Endothelial cell of umbilical vein (primary cell): ENCODE measurements around the gene SULT1C2. TPM values are rescaled to one million over a fixed set of nuclear protein-coding genes. Genes with fewer than 3 reads are reported as not detected.

Source experiments
- BruUV-seq: library from RNA; stranded (reverse); fragments of 400-500 nt; replicated peaks from 2 replicates; lab custom pipeline; 2021; lab: Mats Ljungman, UMichigan
- CTCF ChIA-PET: fragments of 300-600, 350-600 bp; sonication (Branson Sonifier 250); formaldehyde crosslinking; loops from one replicate; lab custom pipeline; 2021; ENCODE audit warnings: antibody characterized with exemption, inconsistent platforms; lab: Charles Lee
- POLR2A ChIA-PET: fragments of 300-600, 350-600 bp; sonication (Branson Sonifier 250); formaldehyde crosslinking; loops from one replicate; lab custom pipeline; 2021; ENCODE audit warnings: antibody characterized with exemption, inconsistent platforms; lab: Charles Lee
- DNase-seq: peaks from one replicate; pipeline ENCODE4 v3.0.0-alpha.2; 2011; ENCODE audit warnings: low read depth, low spot score
- FAIRE-seq: peaks from 2 replicates; lab custom pipeline; 2011; peaks lifted over from hg19 to GRCh38; lab: Jason Lieb, UNC
- H2AFZ ChIP-seq: 2 replicates; pipeline ENCODE4 v1.6.0; 2012; ENCODE audit warnings: low read depth, low read length, control low read depth, inconsistent platforms
- H3K27ac ChIP-seq: 2 replicates; pipeline ENCODE4 v1.5.1; 2011; ENCODE audit warnings: low read depth, mild to moderate bottlenecking, control low read depth, low read length, moderate library complexity; ENCODE audit not compliant: insufficient read depth
- H3K27me3 ChIP-seq, 2 experiments: 2 replicates each; pipeline versions ENCODE4 v1.6.0 to v1.6.1; 2011; ENCODE audit warnings: low read length in 2 of 2, mixed read lengths in 1 of 2; ENCODE audit not compliant: control insufficient read depth in 2 of 2, insufficient read depth in 2 of 2
- H3K36me3 ChIP-seq, 2 experiments: 2 replicates in 1 of 2; 3 replicates in 1 of 2; pipeline ENCODE4 v1.5.1; 2011; ENCODE audit warnings: low read length in 2 of 2, mild to moderate bottlenecking in 1 of 2, moderate library complexity in 1 of 2; ENCODE audit not compliant: control insufficient read depth in 2 of 2, insufficient read depth in 2 of 2; ENCODE audit errors: extremely low read depth in 1 of 2
- H3K4me1 ChIP-seq: 3 replicates; pipeline ENCODE4 v1.5.1; 2011; ENCODE audit warnings: mild to moderate bottlenecking, low read length; ENCODE audit not compliant: control insufficient read depth, insufficient read depth; ENCODE audit errors: extremely low read depth
- H3K4me2 ChIP-seq: 2 replicates; pipeline ENCODE4 v1.6.1; 2011; ENCODE audit warnings: low read length, control low read depth, mixed read lengths; ENCODE audit not compliant: insufficient read depth
- H3K4me3 ChIP-seq, 3 experiments: fragments of 200-600 bp in 1 of 3; sonication (generic), shearing (Covaris generic) in 1 of 3; replicated peaks in 1 of 3; 2 replicates each; pipeline ENCODE4 v1.5.1; 2011 to 2016; ENCODE audit warnings: control low read depth in 3 of 3, low read length in 3 of 3, mild to moderate bottlenecking in 2 of 3, inconsistent platforms in 1 of 3, low read depth in 1 of 3, moderate library complexity in 1 of 3; ENCODE audit not compliant: insufficient read depth in 1 of 3
- H3K79me2 ChIP-seq: 2 replicates; pipeline ENCODE4 v1.6.0; 2012; ENCODE audit warnings: low read length, inconsistent platforms; ENCODE audit not compliant: control insufficient read depth, insufficient read depth
- H3K9ac ChIP-seq: replicated peaks from 2 replicates; pipeline ENCODE3; 2011; ENCODE audit warnings: low read length, control low read depth; ENCODE audit not compliant: insufficient read depth; ENCODE audit errors: extremely low read depth
- H3K9me1 ChIP-seq: replicated peaks from 3 replicates; pipeline ENCODE4 v1.6.0; 2011; ENCODE audit warnings: mild to moderate bottlenecking, low read length; ENCODE audit not compliant: control insufficient read depth, insufficient read depth; ENCODE audit errors: extremely low read depth
- H3K9me3 ChIP-seq: replicated peaks from 2 replicates; pipeline ENCODE4 v1.5.1; 2012; ENCODE audit warnings: low read length, inconsistent platforms; ENCODE audit not compliant: control insufficient read depth, insufficient read depth
- H4K20me1 ChIP-seq: replicated peaks from 2 replicates; pipeline ENCODE3; 2011; ENCODE audit warnings: mild to moderate bottlenecking, low read length; ENCODE audit not compliant: control insufficient read depth, insufficient read depth; ENCODE audit errors: extremely low read depth
- EZH2 ChIP-seq: IDR thresholded peaks from 2 replicates; pipeline ENCODE4 v1.6.1; 2012; ENCODE audit warnings: borderline replicate concordance, low read depth, mild to moderate bottlenecking, moderate library complexity, low read length, inconsistent platforms; ENCODE audit not compliant: severe bottlenecking
- FOS ChIP-seq: IDR thresholded peaks from 2 replicates; pipeline ENCODE4 v1.6.1; 2011; ENCODE audit warnings: mild to moderate bottlenecking, low read length, moderate library complexity, borderline replicate concordance; ENCODE audit not compliant: insufficient read depth
- GATA2 ChIP-seq: IDR thresholded peaks from 2 replicates; pipeline ENCODE4 v1.7.0; 2011; ENCODE audit warnings: low read depth, mild to moderate bottlenecking, moderate library complexity, mixed read lengths, low read length; ENCODE audit not compliant: insufficient read length, insufficient read depth
- JUN ChIP-seq: IDR thresholded peaks from 2 replicates; pipeline ENCODE4 v1.6.1; 2011; ENCODE audit warnings: borderline replicate concordance, low read depth; ENCODE audit not compliant: insufficient read length, insufficient read depth
- MYC ChIP-seq: IDR thresholded peaks from one replicate; pipeline ENCODE4 v1.6.1; 2011; ENCODE audit warnings: mild to moderate bottlenecking, low read depth, low read length
- POLR2A ChIP-seq: IDR thresholded peaks from 2 replicates; pipeline ENCODE4 v1.6.1; 2012; ENCODE audit warnings: low read depth, mild to moderate bottlenecking, control low read depth, low read length
- POLR2AphosphoS5 ChIP-seq: IDR thresholded peaks from 2 replicates; pipeline ENCODE4 v1.6.1; 2012; ENCODE audit warnings: low read depth, mild to moderate bottlenecking, control low read depth, low read length, moderate library complexity; ENCODE audit not compliant: insufficient read depth
- dilution Hi-C: fragments of 300-500 bp; cut with MboI; formaldehyde crosslinking; loops from one replicate; pipeline ENCODE4 v1.15.0; 2019; ENCODE audit warnings: low sequenced_read_pairs; ENCODE audit not compliant: extremely low pct_ligation_motif_present
- intact Hi-C: fragments of 100-400 bp; cut with micrococcal nuclease; formaldehyde crosslinking; loops from one replicate; pipeline ENCODE4 v1.10.0; 2022
- polyA plus RNA-seq, 4 experiments: library from polyadenylated mRNA; depleted of rRNA in 3 of 4; stranded (reverse) in 3 of 4; unstranded in 1 of 4; fragments of >200 nt; gene quantifications; 2 replicates each; pipeline versions ENCODE4 v1.2.1 to v1.2.3, GENCODE V29; 2011 to 2012; ENCODE audit warnings: missing spikeins in 1 of 4
- total RNA-seq: library from RNA; stranded (reverse); gene quantifications from 2 replicates; pipeline ENCODE4 v1.2.3, GENCODE V29; 2021
- TF ChIP-seq, protein P1 (sequence below), 2 donors: IDR thresholded peaks; 1 replicate in 1 of 2; 2 replicates in 1 of 2; pipeline ENCODE4 v1.5.1; 2011; ENCODE audit warnings: low read length in 2 of 2, mild to moderate bottlenecking in 2 of 2, moderate library complexity in 2 of 2, control low read depth in 1 of 2, inconsistent platforms in 1 of 2, low read depth in 1 of 2; ENCODE audit not compliant: insufficient read depth in 1 of 2; ENCODE audit errors: extremely low read depth in 1 of 2
- TF ChIP-seq, protein P2 (sequence below): IDR thresholded peaks from 2 replicates; pipeline ENCODE4 v1.6.1; 2011; ENCODE audit not compliant: insufficient read depth, insufficient read length

SULT1C2 gene
- total and polyA plus RNA-seq, 2 donors (not counting 3 experiments of a cell fraction or from before 2014, with no cell fraction given) = not detected

DNA sequence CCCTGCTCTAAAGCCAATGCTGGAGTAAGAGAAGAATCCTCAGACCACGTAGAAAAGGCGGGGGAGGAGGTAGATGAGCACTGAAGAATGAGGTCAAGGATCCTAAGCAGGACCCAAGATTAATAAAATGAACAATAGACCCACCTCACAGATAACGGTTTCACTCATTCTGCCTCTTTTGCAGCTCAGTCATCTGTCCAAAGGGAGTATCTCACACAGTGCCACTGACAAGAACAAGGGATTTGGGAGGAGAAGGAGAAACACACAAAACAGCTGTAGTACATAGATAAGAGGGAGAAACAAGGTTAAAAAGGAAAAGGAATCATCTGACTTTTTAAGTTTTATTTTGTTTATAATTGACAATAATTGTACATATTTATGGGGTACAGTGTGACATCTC lies 58.1 kb downstream of the SULT1C2 start:
- Histone ChIP-seq H3K4me1 (no peaks in the 10 kb centered on the region), H3K9me1 (no peaks in the 10 kb centered on the region), H3K79me2 (no peaks in the 10 kb centered on the region), H3K9ac (no peak overlapping the region), H3K4me3 (no peak overlapping the region), H3K27me3 (peaks cover 16 to 27% of the 10 kb centered on the region in 2 experiments), H3K27ac (no peak overlapping the region), H2AFZ (no peak overlapping the region), H3K36me3 (no peaks in the 10 kb centered on the region), H3K4me2 (no peak overlapping the region), H4K20me1 (no peaks in the 10 kb centered on the region), H3K9me3 (no peaks in the 10 kb centered on the region)
- dilution Hi-C loops = no loop called here
- POLR2A ChIA-PET = no interaction called here
- DNase-seq = no peak
- no TSS peak for BruUV-seq
- CTCF ChIA-PET = no interaction called here
- intact Hi-C loops = no loop called here
- no peak for FAIRE-seq
- TF ChIP-seq FOS = no peak
- TF ChIP-seq JUN = no peak
- TF ChIP-seq, protein P1, sequence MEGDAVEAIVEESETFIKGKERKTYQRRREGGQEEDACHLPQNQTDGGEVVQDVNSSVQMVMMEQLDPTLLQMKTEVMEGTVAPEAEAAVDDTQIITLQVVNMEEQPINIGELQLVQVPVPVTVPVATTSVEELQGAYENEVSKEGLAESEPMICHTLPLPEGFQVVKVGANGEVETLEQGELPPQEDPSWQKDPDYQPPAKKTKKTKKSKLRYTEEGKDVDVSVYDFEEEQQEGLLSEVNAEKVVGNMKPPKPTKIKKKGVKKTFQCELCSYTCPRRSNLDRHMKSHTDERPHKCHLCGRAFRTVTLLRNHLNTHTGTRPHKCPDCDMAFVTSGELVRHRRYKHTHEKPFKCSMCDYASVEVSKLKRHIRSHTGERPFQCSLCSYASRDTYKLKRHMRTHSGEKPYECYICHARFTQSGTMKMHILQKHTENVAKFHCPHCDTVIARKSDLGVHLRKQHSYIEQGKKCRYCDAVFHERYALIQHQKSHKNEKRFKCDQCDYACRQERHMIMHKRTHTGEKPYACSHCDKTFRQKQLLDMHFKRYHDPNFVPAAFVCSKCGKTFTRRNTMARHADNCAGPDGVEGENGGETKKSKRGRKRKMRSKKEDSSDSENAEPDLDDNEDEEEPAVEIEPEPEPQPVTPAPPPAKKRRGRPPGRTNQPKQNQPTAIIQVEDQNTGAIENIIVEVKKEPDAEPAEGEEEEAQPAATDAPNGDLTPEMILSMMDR (IDR thresholded peaks at IDR 0.05; ENCODE audit: extremely low read depth in 1 of 2, insufficient read depth in 1 of 2, low read depth in 1 of 2, low read length in 2 of 2) = no peak
- TF ChIP-seq POLR2AphosphoS5 = no peak
- no peak for TF ChIP-seq MYC
- TF ChIP-seq, protein P2, sequence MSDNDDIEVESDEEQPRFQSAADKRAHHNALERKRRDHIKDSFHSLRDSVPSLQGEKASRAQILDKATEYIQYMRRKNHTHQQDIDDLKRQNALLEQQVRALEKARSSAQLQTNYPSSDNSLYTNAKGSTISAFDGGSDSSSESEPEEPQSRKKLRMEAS = no peak
- TF ChIP-seq GATA2 = no peak
- no peak for TF ChIP-seq POLR2A
- TF ChIP-seq EZH2 = no peak
